HepG2 (cell line): ENCODE data around the gene GPR68. TPM values are rescaled to one million over a fixed set of nuclear protein-coding genes. Genes with fewer than 3 reads are reported as not detected.

Experiments
- ATAC-seq: fragments of 200-7000 bp; cut with Tn5 transposase; 3 replicates; pipeline ENCODE4 v1.9.1; 2020; ENCODE audit warnings: mild to moderate bottlenecking, moderate library complexity
- BruUV-seq: library from RNA; stranded (reverse); fragments of 400-500 nt; replicated peaks from 2 replicates; lab custom pipeline; 2021; lab: Mats Ljungman, UMichigan
- CTCF ChIA-PET: fragments of 300-600 bp; formaldehyde crosslinking; extraction: SDS; loops from one replicate; lab custom pipeline; 2021; ENCODE audit warnings: low total read pairs, inconsistent platforms, low intra/inter-chr PET ratio; lab: Yijun Ruan, JAX
- POLR2A ChIA-PET: fragments of 350-600 bp; sonication (Branson Sonifier 250); formaldehyde crosslinking; loops from one replicate; lab custom pipeline; 2020; ENCODE audit warnings: antibody characterized with exemption, inconsistent platforms; lab: Yijun Ruan, JAX
- DNase-seq: peaks from one replicate; pipeline ENCODE4 v3.0.0-alpha.2; 2015; ENCODE audit warnings: low spot score
- FAIRE-seq: peaks from 3 replicates; lab custom pipeline; 2011; peaks lifted over from hg19 to GRCh38; lab: Jason Lieb, UNC
- H2AFZ ChIP-seq: one replicate; pipeline ENCODE4 v1.6.1; 2011; ENCODE audit warnings: low read length, inconsistent platforms
- H3K27ac ChIP-seq: fragments of 300-600 bp; 3 replicates; pipeline ENCODE4 v1.8.0; 2011; ENCODE audit warnings: mixed run types, mild to moderate bottlenecking, mixed read lengths, low read length, inconsistent platforms; ENCODE audit not compliant: insufficient read depth; ENCODE audit errors: extremely low read length
- H3K27me3 ChIP-seq, 2 experiments: fragments of 200-600 bp in 1 of 2; 2 replicates in 1 of 2; 3 replicates in 1 of 2; pipeline versions ENCODE4 v1.6.0 to v1.8.0; 2011; ENCODE audit warnings: low read length in 2 of 2, mild to moderate bottlenecking in 2 of 2, moderate library complexity in 2 of 2, inconsistent platforms in 1 of 2; ENCODE audit not compliant: insufficient read depth in 2 of 2, control insufficient read depth in 1 of 2
- H3K36me3 ChIP-seq, 2 experiments: fragments of 200-600 bp in 1 of 2; replicated peaks in 1 of 2; 2 replicates in 1 of 2; 3 replicates in 1 of 2; pipeline versions ENCODE4 v1.5.1 to v1.8.0; 2011; ENCODE audit warnings: low read length in 2 of 2, inconsistent platforms in 1 of 2; ENCODE audit not compliant: insufficient read depth in 2 of 2, control insufficient read depth in 1 of 2
- H3K4me1 ChIP-seq: 2 replicates; pipeline ENCODE4 v1.5.1; 2012; ENCODE audit warnings: low read length, inconsistent platforms; ENCODE audit not compliant: insufficient read depth
- H3K4me2 ChIP-seq: 2 replicates; pipeline ENCODE4 v1.6.0; 2011; ENCODE audit warnings: low read depth, low read length, inconsistent platforms
- H3K4me3 ChIP-seq, 3 experiments: fragments of 200-600 bp in 1 of 3; sonication (generic), shearing (Covaris generic) in 1 of 3; replicated peaks in 1 of 3; 2 replicates each; pipeline ENCODE4 v1.5.1; 2011 to 2016; ENCODE audit warnings: low read length in 3 of 3, inconsistent platforms in 2 of 3, low read depth in 2 of 3, mild to moderate bottlenecking in 2 of 3, control low read depth in 1 of 3, mixed read lengths in 1 of 3; ENCODE audit not compliant: insufficient read depth in 1 of 3
- H3K79me2 ChIP-seq: one replicate; pipeline ENCODE4 v1.6.1; 2011; ENCODE audit warnings: low read length, inconsistent platforms; ENCODE audit not compliant: insufficient read depth
- H3K9ac ChIP-seq: 2 replicates; pipeline ENCODE4 v1.6.0; 2011; ENCODE audit warnings: mild to moderate bottlenecking, low read depth, low read length, inconsistent platforms; ENCODE audit not compliant: insufficient read depth
- H3K9me3 ChIP-seq: 2 replicates; pipeline ENCODE4 v1.5.1; 2012; ENCODE audit warnings: mild to moderate bottlenecking, low read length
- H4K20me1 ChIP-seq: 2 replicates; pipeline ENCODE4 v1.6.0; 2011; ENCODE audit warnings: inconsistent platforms, mild to moderate bottlenecking, low read length, moderate library complexity; ENCODE audit not compliant: insufficient read depth
- AKAP8 ChIP-seq: sonication (generic); formaldehyde crosslinking; IDR thresholded peaks from 2 replicates; pipeline ENCODE4 v1.5.1; 2020; ENCODE audit warnings: mild to moderate bottlenecking, missing genetic modification reagents
- ARNT2 ChIP-seq: sonication (generic); formaldehyde crosslinking; IDR thresholded peaks from 2 replicates; pipeline ENCODE4 v1.8.0; 2022; ENCODE audit warnings: mild to moderate bottlenecking, low read depth, missing genetic modification reagents, moderate library complexity
- FOXA3 ChIP-seq: IDR thresholded peaks from 2 replicates; pipeline ENCODE4 v1.6.1; 2016; ENCODE audit warnings: missing genetic modification reagents, missing compliant biosample characterization
- HDAC2 ChIP-seq: sonication (generic); formaldehyde crosslinking; IDR thresholded peaks from 2 replicates; pipeline ENCODE4 v1.4.0; 2020; ENCODE audit warnings: missing genetic modification reagents
- KDM6A ChIP-seq: IDR thresholded peaks from 2 replicates; pipeline ENCODE4 v1.6.1; 2016; ENCODE audit warnings: low read depth
- MAF1 ChIP-seq: sonication (generic); formaldehyde crosslinking; IDR thresholded peaks from 2 replicates; pipeline ENCODE4 v1.5.0; 2020; ENCODE audit warnings: missing genetic modification reagents, borderline replicate concordance
- NPAS2 ChIP-seq: sonication (generic); formaldehyde crosslinking; IDR thresholded peaks from 2 replicates; pipeline ENCODE4 v1.8.0; 2022; ENCODE audit warnings: mild to moderate bottlenecking, missing genetic modification reagents, borderline replicate concordance
- RBM39 ChIP-seq: fragments of 200-400 bp; formaldehyde crosslinking; IDR thresholded peaks from one replicate; pipeline ENCODE4 v1.6.1; 2018; ENCODE audit warnings: antibody characterized with exemption, mild to moderate bottlenecking, low read depth, low read length; ENCODE audit not compliant: poor library complexity, severe bottlenecking
- THAP11 ChIP-seq: IDR thresholded peaks from 2 replicates; pipeline ENCODE4 v1.6.1; 2016; ENCODE audit warnings: missing biosample characterization, missing genetic modification reagents
- ZBTB7A ChIP-seq: sonication (generic); formaldehyde crosslinking; IDR thresholded peaks from 2 replicates; pipeline ENCODE4 v1.8.0; 2022; ENCODE audit warnings: mild to moderate bottlenecking, missing genetic modification reagents
- ZNF570 ChIP-seq: sonication (generic); formaldehyde crosslinking; IDR thresholded peaks from 2 replicates; pipeline ENCODE4 v1.4.0; 2020; ENCODE audit warnings: mild to moderate bottlenecking, missing genetic modification reagents, borderline replicate concordance
- WGBS: methylation state at CpG from one replicate; pipeline ENCODE4 v1.1.6; 2017; ENCODE audit warnings: low lambda C conversion rate; 5-methylcytosine and 5-hydroxymethylcytosine counted together
- in situ Hi-C: cut with HindIII; loops from 2 replicates; pipeline ENCODE4 v1.10.0; 2017; ENCODE audit warnings: low pct_unique_long_range_greater_than_20kb; ENCODE audit not compliant: extremely low pct_ligation_motif_present
- intact Hi-C: fragments of 100-400 bp; cut with micrococcal nuclease; formaldehyde crosslinking; loops from one replicate; pipeline ENCODE4 v1.10.0; 2022; ENCODE audit not compliant: unreplicated experiment
- polyA plus RNA-seq, 8 experiments: library from polyadenylated mRNA; depleted of rRNA in 3 of 8; stranded (reverse) in 7 of 8; unstranded in 1 of 8; fragments of >200 nt; fragmentation: Illumina TruSeq in 4 of 8; extraction: Trizol in 4 of 8; gene quantifications; 2 replicates each; pipeline versions ENCODE4 v1.2.1 to v1.2.3, GENCODE V29; 2011 to 2016; ENCODE audit warnings: low read depth in 4 of 8, missing spikeins in 1 of 8, mixed read lengths in 1 of 8; ENCODE audit not compliant: insufficient read depth in 1 of 8
- total RNA-seq, 5 experiments: library from RNA; depleted of rRNA; stranded (reverse); fragments of >200 nt; fragmentation: Illumina TruSeq; extraction: Trizol; gene quantifications; 2 replicates each; pipeline ENCODE4 v1.2.3, GENCODE V29; 2016; ENCODE audit warnings: low read depth in 1 of 5
- TF ChIP-seq, protein P1 (sequence below): sonication (generic); formaldehyde crosslinking; IDR thresholded peaks from 2 replicates; pipeline ENCODE4 v1.4.0; 2020; ENCODE audit warnings: missing genetic modification reagents, low read depth, mild to moderate bottlenecking, borderline replicate concordance
- TF ChIP-seq, protein P2 (sequence below): sonication (generic); formaldehyde crosslinking; IDR thresholded peaks from 2 replicates; pipeline ENCODE4 v1.4.0; 2020; ENCODE audit warnings: missing genetic modification reagents, borderline replicate concordance
- TF ChIP-seq, protein P3 (sequence below): sonication (generic); formaldehyde crosslinking; IDR thresholded peaks from 2 replicates; pipeline ENCODE4 v1.4.0; 2020; ENCODE audit warnings: missing genetic modification reagents
- TF ChIP-seq, protein P4 (sequence below): sonication (generic); formaldehyde crosslinking; IDR thresholded peaks from 2 replicates; pipeline ENCODE4 v1.5.1; 2020; ENCODE audit warnings: missing genetic modification reagents, mild to moderate bottlenecking, borderline replicate concordance

Gene GPR68
- total and polyA plus RNA-seq, 2 of the 13 experiments (the other 11 are each of a cell fraction or from before 2014, with no cell fraction given), result not detected

DNA sequence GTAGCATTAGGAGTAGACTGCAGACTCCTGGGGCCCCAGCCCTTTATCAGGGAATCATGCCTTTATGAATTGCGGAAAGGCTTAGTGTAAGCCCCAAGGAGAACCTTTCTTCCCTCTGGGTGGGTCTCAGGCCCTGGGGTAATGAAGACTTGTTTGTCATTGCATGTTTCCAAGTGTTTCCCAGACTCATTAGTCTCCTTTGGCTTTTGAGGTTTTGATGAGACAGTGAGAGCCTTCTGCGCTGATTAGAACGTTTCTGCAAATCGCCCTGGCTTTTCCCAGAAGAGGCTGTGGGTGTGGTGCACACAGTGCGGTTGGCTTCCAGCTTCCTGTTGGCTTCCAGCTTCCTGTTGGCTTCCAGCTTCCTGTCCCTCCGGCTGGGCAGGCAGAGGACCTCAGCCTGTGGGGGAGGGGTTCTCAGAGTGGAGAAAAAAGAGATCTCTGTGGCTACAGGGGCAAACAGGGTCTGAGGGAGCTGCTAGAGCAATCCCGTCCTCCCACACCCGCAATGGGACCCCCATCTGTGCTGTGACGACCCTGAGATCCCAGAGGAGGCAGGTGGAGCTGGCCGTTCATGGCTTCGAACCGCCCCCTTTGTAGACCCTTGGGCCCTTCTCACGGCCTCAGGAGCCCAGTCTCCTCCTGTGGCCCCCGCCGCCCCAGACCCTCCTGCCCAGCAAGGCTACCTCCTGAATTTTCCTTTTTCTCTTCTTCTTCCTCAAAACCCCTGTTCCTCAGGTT, 42.1 kb downstream of the GPR68 start:
- POLR2A ChIA-PET, result no interaction called here
- ATAC-seq, result no peak
- Histone ChIP-seq H3K36me3 (peaks cover 7 to 49% of the 10 kb centered on the region in 2 experiments), H3K79me2 (no peaks in the 10 kb centered on the region), H4K20me1 (no peaks in the 10 kb centered on the region), H2AFZ (no peak overlapping the region), H3K4me2 (no peak overlapping the region), H3K4me1 (no peaks in the 10 kb centered on the region), H3K27me3 (no peaks in the 10 kb centered on the region), H3K9ac (no peak overlapping the region), H3K9me3 (peaks cover 6% of the 10 kb centered on the region; the same call in 1 of the 2 replicates), H3K27ac (no peak overlapping the region), H3K4me3 (no peak overlapping the region)
- FAIRE-seq, result no peak
- WGBS, result 93% methylated on average over 12 of the region's 15 CpGs
- DNase-seq, result no peak
- in situ Hi-C loops, result no loop called here
- intact Hi-C loops, result no loop called here
- BruUV-seq, result no TSS peak
- CTCF ChIA-PET, result no interaction called here
- no peak for TF ChIP-seq FOXA3
- TF ChIP-seq, protein P1, sequence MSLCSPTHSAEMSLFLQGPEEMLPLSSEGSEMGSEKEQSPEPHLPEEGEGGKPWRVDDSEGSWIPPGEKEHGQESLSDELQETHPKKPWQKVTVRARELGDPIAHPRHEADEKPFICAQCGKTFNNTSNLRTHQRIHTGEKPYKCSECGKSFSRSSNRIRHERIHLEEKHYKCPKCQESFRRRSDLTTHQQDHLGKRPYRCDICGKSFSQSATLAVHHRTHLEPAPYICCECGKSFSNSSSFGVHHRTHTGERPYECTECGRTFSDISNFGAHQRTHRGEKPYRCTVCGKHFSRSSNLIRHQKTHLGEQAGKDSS (CRISPR knock-in tag), result no peak
- no peak for TF ChIP-seq AKAP8
- no peak for TF ChIP-seq HDAC2 (CRISPR knock-in tag)
- no peak for TF ChIP-seq NPAS2 (CRISPR knock-in tag)
- no peak for TF ChIP-seq THAP11 (CRISPR knock-in tag)
- no peak for TF ChIP-seq ZNF570 (CRISPR knock-in tag)
- no peak for TF ChIP-seq KDM6A (CRISPR knock-in tag)
- TF ChIP-seq ARNT2, result no peak
- TF ChIP-seq MAF1 (CRISPR knock-in tag), result no peak
- TF ChIP-seq, protein P2, sequence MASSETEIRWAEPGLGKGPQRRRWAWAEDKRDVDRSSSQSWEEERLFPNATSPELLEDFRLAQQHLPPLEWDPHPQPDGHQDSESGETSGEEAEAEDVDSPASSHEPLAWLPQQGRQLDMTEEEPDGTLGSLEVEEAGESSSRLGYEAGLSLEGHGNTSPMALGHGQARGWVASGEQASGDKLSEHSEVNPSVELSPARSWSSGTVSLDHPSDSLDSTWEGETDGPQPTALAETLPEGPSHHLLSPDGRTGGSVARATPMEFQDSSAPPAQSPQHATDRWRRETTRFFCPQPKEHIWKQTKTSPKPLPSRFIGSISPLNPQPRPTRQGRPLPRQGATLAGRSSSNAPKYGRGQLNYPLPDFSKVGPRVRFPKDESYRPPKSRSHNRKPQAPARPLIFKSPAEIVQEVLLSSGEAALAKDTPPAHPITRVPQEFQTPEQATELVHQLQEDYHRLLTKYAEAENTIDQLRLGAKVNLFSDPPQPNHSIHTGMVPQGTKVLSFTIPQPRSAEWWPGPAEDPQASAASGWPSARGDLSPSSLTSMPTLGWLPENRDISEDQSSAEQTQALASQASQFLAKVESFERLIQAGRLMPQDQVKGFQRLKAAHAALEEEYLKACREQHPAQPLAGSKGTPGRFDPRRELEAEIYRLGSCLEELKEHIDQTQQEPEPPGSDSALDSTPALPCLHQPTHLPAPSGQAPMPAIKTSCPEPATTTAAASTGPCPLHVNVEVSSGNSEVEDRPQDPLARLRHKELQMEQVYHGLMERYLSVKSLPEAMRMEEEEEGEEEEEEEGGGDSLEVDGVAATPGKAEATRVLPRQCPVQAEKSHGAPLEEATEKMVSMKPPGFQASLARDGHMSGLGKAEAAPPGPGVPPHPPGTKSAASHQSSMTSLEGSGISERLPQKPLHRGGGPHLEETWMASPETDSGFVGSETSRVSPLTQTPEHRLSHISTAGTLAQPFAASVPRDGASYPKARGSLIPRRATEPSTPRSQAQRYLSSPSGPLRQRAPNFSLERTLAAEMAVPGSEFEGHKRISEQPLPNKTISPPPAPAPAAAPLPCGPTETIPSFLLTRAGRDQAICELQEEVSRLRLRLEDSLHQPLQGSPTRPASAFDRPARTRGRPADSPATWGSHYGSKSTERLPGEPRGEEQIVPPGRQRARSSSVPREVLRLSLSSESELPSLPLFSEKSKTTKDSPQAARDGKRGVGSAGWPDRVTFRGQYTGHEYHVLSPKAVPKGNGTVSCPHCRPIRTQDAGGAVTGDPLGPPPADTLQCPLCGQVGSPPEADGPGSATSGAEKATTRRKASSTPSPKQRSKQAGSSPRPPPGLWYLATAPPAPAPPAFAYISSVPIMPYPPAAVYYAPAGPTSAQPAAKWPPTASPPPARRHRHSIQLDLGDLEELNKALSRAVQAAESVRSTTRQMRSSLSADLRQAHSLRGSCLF, result no peak
- TF ChIP-seq, protein P3, sequence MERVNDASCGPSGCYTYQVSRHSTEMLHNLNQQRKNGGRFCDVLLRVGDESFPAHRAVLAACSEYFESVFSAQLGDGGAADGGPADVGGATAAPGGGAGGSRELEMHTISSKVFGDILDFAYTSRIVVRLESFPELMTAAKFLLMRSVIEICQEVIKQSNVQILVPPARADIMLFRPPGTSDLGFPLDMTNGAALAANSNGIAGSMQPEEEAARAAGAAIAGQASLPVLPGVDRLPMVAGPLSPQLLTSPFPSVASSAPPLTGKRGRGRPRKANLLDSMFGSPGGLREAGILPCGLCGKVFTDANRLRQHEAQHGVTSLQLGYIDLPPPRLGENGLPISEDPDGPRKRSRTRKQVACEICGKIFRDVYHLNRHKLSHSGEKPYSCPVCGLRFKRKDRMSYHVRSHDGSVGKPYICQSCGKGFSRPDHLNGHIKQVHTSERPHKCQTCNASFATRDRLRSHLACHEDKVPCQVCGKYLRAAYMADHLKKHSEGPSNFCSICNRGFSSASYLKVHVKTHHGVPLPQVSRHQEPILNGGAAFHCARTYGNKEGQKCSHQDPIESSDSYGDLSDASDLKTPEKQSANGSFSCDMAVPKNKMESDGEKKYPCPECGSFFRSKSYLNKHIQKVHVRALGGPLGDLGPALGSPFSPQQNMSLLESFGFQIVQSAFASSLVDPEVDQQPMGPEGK (CRISPR knock-in tag), result no peak
- TF ChIP-seq, protein P4, sequence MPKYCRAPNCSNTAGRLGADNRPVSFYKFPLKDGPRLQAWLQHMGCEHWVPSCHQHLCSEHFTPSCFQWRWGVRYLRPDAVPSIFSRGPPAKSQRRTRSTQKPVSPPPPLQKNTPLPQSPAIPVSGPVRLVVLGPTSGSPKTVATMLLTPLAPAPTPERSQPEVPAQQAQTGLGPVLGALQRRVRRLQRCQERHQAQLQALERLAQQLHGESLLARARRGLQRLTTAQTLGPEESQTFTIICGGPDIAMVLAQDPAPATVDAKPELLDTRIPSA (CRISPR knock-in tag), result no peak
- TF ChIP-seq RBM39, result no peak
- TF ChIP-seq ZBTB7A, result no peak
